DND-41 (cell line): ENCODE results near the gene LAS1L.

Experiments used
- CTCF ChIP-seq: IDR thresholded peaks from 2 replicates; pipeline ENCODE4 v1.5.1; 2012; ENCODE audit warnings: borderline replicate concordance, low read length, moderate library complexity, mild to moderate bottlenecking; ENCODE audit not compliant: poor library complexity, severe bottlenecking; ENCODE audit errors: extremely low read depth
- EZH2 ChIP-seq: IDR thresholded peaks from 3 replicates; pipeline ENCODE4 v1.6.1; 2012; ENCODE audit warnings: borderline replicate concordance, low read depth, mild to moderate bottlenecking, moderate library complexity, low read length, inconsistent platforms; ENCODE audit not compliant: severe bottlenecking

GRCh38 chrX:65480960-65481359, 53.6 kb downstream of the LAS1L start:
- no peak for TF ChIP-seq CTCF
- no peak for TF ChIP-seq EZH2
